GM12865 (cell line): ENCODE measurements around the gene VWA8.
A peak's percentile ranks its signal among the peaks of the same experiment; 100 is the strongest.
"Not testable (repeated sequence)": the region's sequence is repeated elsewhere in the genome, so short reads cannot be mapped to it uniquely, and the experiment has no call there.

Experiments
- DNase-seq: peaks from one replicate; pipeline ENCODE4 v3.0.0; 2010; ENCODE audit warnings: low read depth
- H3K4me3 ChIP-seq: 2 replicates; pipeline ENCODE4 v1.5.1; 2011; ENCODE audit warnings: mild to moderate bottlenecking, low read depth, low read length, control low read depth
- TF ChIP-seq, protein P1 (sequence below): IDR thresholded peaks from 2 replicates; pipeline ENCODE4 v1.5.1; 2011; ENCODE audit warnings: low read length, control low read depth, low read depth, inconsistent platforms; ENCODE audit not compliant: insufficient read depth; ENCODE audit errors: missing control alignments

Gene VWA8

DNA sequence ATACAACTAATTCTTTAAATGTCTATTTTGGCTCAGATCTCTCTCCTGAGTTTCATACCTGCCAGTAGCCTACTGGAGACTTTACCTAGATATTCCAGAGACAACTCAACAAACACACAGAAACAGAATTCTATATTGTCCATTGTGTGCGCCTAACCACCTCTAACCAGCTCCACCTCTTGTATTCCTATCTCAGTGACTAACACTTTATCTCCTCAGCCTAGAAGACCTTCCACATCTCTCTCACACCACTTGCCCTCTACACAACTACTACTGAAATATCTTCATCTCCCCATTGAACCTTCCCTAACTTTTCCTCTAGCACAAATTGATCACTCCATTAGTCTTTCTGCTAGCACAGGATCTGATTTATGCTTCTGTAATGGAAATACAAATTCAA lies 6.7 kb downstream of the VWA8 start:
- TF ChIP-seq, protein P1, sequence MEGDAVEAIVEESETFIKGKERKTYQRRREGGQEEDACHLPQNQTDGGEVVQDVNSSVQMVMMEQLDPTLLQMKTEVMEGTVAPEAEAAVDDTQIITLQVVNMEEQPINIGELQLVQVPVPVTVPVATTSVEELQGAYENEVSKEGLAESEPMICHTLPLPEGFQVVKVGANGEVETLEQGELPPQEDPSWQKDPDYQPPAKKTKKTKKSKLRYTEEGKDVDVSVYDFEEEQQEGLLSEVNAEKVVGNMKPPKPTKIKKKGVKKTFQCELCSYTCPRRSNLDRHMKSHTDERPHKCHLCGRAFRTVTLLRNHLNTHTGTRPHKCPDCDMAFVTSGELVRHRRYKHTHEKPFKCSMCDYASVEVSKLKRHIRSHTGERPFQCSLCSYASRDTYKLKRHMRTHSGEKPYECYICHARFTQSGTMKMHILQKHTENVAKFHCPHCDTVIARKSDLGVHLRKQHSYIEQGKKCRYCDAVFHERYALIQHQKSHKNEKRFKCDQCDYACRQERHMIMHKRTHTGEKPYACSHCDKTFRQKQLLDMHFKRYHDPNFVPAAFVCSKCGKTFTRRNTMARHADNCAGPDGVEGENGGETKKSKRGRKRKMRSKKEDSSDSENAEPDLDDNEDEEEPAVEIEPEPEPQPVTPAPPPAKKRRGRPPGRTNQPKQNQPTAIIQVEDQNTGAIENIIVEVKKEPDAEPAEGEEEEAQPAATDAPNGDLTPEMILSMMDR: no peak
- no peak overlapping the region for H3K4me3 ChIP-seq
- no peak for DNase-seq

GRCh38 chr13:41952749-41953148 lies 8.2 kb downstream of the VWA8 start:
- DNase-seq: no peak
- no peak overlapping the region for H3K4me3 ChIP-seq
- TF ChIP-seq, protein P1: no peak

- not testable (repeated sequence) for H3K4me3 ChIP-seq, DNase-seq
These were observed 11.8 kb downstream of the VWA8 start for GRCh38 chr13:41949104-41949503.

DNA sequence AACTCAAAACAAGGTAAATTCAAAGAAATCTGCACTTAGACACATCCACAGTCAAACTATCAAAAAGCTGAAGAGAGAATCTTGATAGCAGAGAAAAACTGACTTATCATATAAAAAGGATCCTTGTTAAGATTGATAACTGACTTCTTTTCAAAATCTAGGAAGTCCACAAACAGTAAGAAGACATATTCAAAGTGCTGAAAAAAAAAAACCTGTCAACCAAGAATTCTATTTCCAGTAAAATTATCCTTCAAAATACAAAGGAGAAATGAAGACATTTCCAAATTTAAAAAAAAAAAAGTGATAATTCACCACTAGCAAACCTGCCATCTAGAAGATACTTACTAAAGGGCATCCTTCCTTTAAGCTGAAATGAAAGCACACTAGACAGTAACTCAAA lies 15.0 kb downstream of the VWA8 start:
- TF ChIP-seq, protein P1: no peak
- no peak overlapping the region for H3K4me3 ChIP-seq
- DNase-seq: no peak

DNA sequence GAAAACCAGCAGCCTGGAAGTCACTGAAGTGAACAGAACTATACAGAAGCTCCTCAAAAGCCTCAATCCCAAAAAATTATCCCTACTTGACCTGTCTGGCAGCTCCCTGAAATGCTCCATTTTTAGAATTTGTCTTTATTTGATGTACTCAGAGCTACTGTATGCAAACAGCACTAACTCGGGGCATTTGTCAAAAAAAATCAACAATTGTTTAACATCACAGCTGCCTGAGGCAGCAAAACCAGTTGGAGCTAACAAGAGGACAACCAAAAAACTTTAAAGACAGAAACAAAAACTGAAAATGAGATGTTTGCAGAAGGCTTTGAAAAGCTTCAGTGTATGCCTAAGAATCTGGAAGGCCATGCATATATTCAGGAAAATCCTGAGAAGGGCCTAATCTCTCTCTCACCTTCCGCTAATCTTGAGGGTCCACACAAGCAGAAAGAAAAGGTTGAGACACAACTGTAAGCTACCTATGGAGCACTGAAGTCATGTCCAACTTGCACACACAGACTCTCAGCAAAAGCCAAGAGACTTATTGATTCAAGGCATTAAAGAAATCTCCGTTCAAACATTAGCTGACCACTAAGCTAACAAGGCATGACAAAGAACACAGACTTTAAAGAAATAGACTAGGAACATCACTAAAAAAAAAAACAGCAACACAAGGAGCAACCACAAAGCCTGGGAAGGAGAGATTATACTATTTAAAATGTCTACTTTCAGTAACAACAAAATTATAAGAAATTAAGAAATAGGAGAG lies 16.1 kb downstream of the VWA8 start:
- TF ChIP-seq, protein P1: no peak
- no peak overlapping the region for H3K4me3 ChIP-seq
- no peak for DNase-seq

DNA sequence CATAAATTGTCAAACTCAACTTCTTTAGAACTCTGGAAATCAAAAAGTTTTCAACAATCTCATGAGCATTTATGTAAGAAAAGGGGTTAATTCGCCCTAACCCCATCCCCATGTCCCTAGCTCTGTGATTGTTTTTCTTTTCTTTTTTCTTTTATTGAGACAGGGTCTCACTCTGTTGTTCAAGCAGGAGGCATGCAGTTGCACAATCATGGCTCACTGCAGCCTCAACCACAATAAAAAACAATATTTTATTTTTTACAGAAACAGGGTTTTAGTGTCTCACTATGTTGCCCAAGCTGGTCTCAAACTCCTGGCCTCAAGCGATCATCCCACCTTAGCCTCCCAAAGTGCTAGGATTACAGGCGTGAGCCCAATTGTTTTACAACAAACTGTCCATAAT lies 16.7 kb downstream of the VWA8 start:
- no peak for DNase-seq
- no peak overlapping the region for H3K4me3 ChIP-seq
- TF ChIP-seq, protein P1: no peak

GRCh38 chr13:41942462-41943094 lies 18.3 kb downstream of the VWA8 start:
- TF ChIP-seq, protein P1: peak; percentile 3
- no peak overlapping the region for H3K4me3 ChIP-seq
- DNase-seq: peak; percentile 36
